Fibroblast of pulmonary artery (primary cell): ENCODE measurements around the gene DHTKD1.
"Not testable (repeated sequence)": the region's sequence is repeated elsewhere in the genome, so short reads cannot be mapped to it uniquely, and the experiment has no call there.

Experiments
- DNase-seq: peaks from one replicate; pipeline ENCODE4 v3.0.0-alpha.2; 2010; ENCODE audit warnings: low read depth
- H3K4me3 ChIP-seq: replicated peaks from 2 replicates; pipeline ENCODE4 v1.5.1; 2011; ENCODE audit warnings: low read depth, mild to moderate bottlenecking, control low read depth, low read length, moderate library complexity
- CTCF ChIP-seq: IDR thresholded peaks from 2 replicates; pipeline ENCODE4 v1.5.1; 2011; ENCODE audit warnings: mild to moderate bottlenecking, control low read depth, low read length, inconsistent platforms; ENCODE audit errors: missing control alignments

The DHTKD1 gene

GRCh38 chr10:12063483-12063818 lies 5.3 kb upstream of the DHTKD1 start:
- H3K4me3 ChIP-seq: no peak overlapping the region
- DNase-seq: no peak
- TF ChIP-seq CTCF: no peak

GRCh38 chr10:12067336-12067735 lies 1.4 kb upstream of the DHTKD1 start:
- TF ChIP-seq CTCF: no peak
- peak; percentile 36 for DNase-seq
- no peak overlapping the region for H3K4me3 ChIP-seq

- H3K4me3 ChIP-seq, DNase-seq: not testable (repeated sequence)
Measured at GRCh38 chr10:12071441-12071840, 2.7 kb downstream of the DHTKD1 start.

DNA sequence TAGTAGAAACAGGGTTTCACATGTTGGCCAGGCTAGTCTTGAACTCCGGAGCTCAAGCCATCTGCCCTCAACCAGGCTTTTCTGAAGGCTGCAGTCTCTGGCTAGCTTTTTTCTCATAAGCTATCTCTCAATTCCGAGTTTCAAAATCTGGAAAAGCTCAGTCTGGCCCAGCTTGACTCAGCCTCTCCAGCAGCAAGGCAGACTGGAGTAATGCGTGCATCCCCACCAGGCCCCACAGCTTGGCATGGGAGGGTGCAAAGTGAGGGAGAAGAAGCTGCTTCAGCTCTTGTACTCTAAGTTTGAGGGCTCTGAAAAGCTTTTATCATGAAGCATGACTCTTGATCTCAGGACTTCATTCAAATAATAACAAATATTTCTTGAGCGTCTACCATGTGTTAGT lies 4.8 kb downstream of the DHTKD1 start:
- no peak overlapping the region for H3K4me3 ChIP-seq
- TF ChIP-seq CTCF: no peak
- no peak for DNase-seq

DNA sequence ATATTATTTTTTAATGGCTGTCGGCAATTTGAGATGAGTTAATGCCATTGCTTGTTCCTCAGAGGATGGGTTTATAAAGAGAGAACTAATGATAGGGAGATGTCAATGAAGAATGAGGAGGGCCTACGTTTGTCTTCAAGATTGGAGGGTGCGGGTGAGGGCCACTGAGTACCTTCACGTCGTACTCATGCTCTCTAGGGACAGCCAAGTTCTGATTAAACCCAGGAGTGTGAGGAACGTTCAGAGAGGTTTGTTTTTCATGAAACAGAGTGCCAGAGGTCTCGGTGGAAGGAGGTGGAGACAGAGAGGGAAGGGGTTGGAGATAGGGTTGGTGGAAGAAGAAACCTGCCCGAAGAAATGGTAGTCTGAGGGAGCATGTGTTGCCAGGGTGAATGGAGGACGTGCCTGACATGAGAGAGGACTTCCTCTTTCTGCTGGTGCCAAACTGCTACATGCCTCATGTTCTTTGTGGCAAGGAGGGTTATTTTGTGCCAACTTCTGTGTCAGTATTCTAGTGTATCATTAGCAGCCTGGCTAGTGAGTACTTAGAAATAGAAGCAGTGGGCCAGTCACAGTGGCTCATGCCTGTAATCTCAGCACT lies 8.9 kb downstream of the DHTKD1 start:
- TF ChIP-seq CTCF: no peak
- DNase-seq: no peak
- H3K4me3 ChIP-seq: no peak overlapping the region

DNA sequence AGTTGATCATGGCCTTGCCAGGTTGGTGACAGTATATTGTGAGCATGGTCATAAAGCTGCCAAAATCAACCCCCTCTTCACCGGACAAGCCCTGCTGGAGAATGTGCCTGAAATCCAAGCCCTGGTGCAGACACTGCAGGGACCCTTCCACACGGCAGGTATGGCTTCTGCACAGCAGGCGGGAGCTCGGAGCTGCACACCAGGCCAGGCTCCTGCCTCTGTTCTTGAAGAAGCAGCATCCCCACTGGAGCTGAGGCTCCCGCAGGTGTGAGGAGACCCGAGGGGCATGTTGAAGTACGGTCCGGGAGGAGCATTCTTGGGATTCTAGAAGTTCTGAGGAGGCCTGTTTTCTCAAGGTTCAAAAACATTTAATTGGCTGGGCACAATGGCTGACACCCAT lies 12.7 kb downstream of the DHTKD1 start:
- DNase-seq: no peak
- H3K4me3 ChIP-seq: no peak overlapping the region
- no peak for TF ChIP-seq CTCF

- no peak overlapping the region for H3K4me3 ChIP-seq
- DNase-seq: peak; percentile 69
- TF ChIP-seq CTCF: no peak
Measured at GRCh38 chr10:12081879-12082557, 13.3 kb downstream of the DHTKD1 start.
